HG02840 (cell line): ENCODE measurements around the gene TMEM200A.

Experiments
- ATAC-seq: cut with Tn5 transposase; IDR thresholded peaks from one replicate; pipeline ENCODE4 v1.9.1; 2021; ENCODE audit warnings: mild to moderate bottlenecking, moderate library complexity, moderate number of reproducible peaks; ENCODE audit not compliant: unreplicated experiment, low FRiP score

Gene TMEM200A

DNA sequence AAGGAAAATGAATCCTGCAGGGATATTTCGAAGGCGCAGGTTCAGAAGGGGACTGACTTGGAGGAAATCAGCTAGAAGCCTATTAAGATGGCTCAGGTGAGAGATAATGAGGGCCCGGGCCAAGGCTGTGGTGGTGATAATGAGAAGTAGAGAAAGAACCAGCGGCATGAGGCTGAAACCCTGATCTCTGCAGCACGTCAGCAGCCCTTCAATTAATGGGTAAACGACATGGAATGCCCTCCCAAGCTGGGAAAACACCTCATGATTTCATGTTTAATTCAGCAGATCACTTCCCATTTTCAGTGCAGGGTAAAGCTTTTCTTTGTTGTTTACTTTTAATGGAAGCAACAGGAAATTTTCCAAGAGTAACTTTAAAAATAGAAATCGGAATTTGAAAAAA is 104.9 kb downstream of the TMEM200A start:
- ATAC-seq = no peak

DNA sequence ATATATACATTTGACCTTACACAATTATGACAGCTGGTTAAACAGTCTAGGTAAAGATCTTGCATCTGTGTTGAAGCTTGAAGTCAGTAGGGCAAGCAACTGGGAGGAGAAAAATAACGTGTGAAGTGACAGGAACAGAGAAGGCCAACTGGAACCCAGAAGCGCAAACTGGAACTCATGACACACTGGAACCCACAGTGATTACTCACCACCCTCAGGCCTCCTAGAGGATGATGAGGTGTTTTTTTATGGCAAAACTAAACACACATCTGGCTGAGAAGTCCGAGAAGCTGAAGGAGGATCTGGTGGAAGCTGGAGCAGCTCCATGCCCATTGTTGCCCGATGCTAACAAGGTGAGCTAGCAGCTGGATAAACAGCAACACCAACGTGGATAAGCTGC is 108.1 kb downstream of the TMEM200A start:
- ATAC-seq = no peak

DNA sequence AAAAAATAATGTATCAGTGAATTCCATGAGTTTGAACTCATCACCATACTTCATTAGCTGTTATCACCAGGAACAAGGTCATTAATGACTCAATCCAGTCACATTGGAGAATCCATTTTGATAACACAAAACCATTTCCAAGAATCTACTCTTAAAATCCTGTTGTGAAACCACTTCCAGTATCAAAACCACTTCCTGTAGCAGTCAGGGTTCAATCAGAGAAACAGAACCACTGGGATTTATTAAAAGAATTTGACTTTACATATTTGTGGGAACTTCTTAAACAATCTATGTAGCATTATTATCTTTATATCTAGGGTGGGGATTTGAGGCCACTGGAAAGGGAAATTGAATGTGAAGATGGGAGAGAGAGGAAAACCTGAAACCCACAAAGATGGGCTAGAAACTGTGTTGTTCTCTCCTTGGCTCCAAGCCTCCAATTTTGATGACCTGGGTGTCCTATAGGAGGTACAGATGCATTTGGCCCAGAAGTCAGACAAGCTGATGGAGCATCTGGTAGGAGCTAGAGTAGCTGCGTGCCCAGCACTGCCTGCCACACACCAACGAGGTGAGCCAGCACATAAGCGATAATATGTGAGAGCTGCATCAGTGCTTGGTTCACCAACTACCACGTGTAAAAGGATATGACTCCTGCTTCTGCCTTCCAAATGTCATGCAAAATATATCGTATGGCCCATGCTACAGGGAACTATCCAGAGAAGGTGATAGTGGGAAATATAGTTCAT is 117.0 kb downstream of the TMEM200A start:
- ATAC-seq = no peak

DNA sequence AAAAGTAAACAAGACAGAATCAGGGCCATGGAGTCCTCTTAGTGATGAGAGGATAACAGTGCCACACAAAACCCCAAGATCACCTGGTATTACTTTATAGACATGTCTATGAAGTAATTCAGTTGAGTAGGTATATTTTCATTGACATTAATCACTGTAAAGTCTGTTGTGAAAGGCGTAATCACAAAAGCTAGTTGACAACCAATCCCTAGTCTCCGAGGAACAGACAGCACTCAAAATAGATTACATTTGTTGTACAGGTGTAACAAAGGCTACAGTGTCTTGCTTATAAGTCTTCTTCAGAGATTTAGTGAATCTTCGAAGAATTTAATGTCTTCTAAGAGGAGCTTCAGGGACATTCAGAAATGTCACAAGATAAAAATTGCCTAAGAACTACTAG is 120.1 kb downstream of the TMEM200A start:
- no peak for ATAC-seq

DNA sequence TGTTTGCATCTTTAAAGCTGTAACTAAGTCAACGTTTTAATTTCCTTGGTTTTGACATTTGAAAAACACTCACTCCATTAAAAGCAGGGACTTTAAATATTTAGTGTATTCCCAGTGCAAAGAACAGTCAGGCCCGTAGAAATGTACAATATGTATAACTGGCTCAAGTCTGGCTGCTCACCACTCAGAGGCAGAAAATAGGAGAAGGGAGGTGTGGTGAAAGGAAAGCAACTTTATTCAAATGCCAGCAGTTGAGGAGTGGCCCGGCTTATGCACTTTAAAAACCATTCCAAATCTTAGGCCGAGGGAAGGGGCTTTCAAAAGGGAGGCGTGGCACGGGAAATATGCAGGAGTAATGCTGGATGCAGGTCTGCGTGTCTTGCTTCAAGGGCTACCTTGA is 120.6 kb downstream of the TMEM200A start:
- ATAC-seq = no peak

DNA sequence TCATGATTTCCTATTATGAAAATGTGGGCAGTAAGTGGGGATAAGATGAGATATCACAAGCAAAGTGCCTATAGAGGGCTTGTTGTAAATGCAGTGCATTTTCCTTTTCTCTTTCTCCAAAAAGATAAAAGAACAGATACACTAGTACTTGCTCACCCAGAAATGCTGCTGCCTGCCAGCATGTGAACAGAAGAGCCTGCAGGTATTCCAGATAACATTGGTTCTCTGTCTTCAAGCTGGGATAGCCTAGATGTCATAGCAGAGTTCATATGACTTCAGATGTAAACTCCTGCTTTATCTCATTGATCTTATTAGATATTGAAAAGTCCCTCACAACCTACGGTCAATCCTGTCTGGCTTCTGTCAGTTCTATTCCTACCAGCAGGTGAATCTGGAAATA is 123.7 kb downstream of the TMEM200A start:
- ATAC-seq = no peak
